Measurements from ENCODE around the gene SH2B2. TPM values are rescaled to one million over a fixed set of nuclear protein-coding genes. Genes with fewer than 3 reads are reported as not detected.
A peak's percentile ranks its signal among the peaks of the same experiment; 100 is the strongest.

SH2B2 gene
- 1 to 10 TPM; 2.9 to 3.6 TPM for total RNA-seq

DNA sequence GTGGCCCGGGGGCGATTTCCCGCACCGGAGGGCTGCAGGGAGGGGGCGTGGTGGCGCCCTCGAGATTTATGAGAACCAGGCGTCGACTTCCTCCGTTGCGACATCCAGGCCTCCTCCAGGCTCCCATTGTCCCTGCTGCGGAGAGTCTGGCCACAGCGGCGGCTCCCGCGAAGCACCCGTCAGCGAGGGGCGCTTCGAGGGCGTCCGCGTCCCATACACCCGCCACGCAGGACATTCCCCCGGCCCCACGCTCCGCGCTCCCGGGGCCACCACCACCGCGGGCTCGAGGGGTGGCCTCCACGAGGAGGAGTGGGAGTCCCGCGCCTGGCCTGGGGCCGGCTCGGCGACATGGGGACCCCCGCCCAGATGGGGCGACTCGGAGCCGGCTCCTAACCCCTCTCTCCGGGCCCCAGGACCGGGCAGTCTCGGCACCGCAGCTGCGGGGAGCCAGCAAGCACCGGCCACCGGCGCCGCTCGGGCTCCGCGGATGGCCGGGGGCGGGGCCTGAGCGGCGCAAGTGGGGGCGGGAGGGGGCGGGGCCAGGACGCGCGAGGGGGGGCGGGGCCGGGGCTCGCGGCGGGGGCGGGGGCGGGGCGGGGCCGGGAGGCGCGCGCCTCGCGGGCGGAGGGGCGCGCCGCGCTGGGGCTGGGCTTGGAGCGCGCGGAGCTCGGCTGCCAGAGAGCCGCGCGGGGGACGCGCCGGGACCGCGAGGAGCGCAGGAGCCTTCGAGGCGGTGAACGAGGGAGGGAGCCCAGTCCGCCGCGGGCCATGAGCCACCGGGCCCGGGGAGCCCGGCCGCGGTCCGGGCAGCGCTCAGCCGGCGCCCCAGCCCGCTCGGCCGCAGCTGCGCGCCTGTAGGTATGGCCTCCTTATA is at the start of gene SH2B2:
TSS of gene SH2B2 (plus strand) at position 632 of the 874 bp plus-strand sequence. CDS start 13,683 bp downstream, outside the sequence.
- Mint-ChIP-seq H3K9me3 (no peaks in the 10 kb centered on the region), H3K4me1 (peaks cover 29% of the 10 kb centered on the region), H3K27ac (no peak within 1 kb of the TSS), H3K27me3 (peaks cover 17% of the 10 kb centered on the region), H3K4me3 (peak within 1 kb of the TSS; percentile 62), H3K36me3 (no peaks in the 10 kb centered on the region)
- peak; percentile 55 for DNase-seq

DNA sequence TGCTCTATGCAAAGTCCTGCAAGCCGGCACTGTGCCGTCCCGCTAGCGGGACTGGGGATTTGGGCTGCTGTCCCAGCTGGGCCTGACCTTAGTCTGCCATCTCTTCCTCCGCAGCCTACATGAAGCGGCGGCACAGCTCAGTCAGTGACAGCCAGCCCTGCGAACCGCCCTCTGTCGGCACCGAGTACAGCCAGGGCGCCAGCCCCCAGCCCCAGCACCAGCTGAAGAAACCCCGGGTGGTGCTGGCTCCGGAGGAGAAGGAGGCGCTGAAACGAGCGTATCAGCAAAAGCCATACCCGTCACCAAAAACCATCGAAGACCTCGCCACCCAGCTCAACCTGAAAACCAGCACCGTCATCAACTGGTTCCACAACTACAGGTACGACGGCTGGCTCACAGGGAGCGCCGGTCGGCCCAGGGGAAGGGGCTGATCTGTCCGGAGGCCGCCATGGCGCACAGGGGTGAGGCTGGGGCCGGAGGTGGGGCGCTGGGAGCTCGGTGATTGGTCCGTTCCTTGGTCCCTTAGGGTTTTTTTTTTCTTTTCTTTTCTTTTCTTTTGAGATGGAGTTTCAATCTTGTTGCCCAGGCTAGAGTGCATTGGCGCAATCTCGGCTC is 47.4 kb upstream of the SH2B2 start:
- Mint-ChIP-seq H3K36me3 (peaks cover 3% of the 10 kb centered on the region), H3K4me1 (no peaks in the 10 kb centered on the region), H3K9me3 (no peaks in the 10 kb centered on the region), H3K4me3 (no peak overlapping the region), H3K27ac (no peak overlapping the region), H3K27me3 (no peaks in the 10 kb centered on the region)
- DNase-seq: no peak

GRCh38 chr7:102241431-102241830 is 45.2 kb upstream of the SH2B2 start:
- Mint-ChIP-seq H3K36me3 (peaks cover 1% of the 10 kb centered on the region), H3K9me3 (no peaks in the 10 kb centered on the region), H3K4me1 (no peaks in the 10 kb centered on the region), H3K27me3 (no peaks in the 10 kb centered on the region), H3K27ac (no peak overlapping the region), H3K4me3 (no peak overlapping the region)
- no peak for DNase-seq

GRCh38 chr7:102244601-102245000 is 42.1 kb upstream of the SH2B2 start:
- no peak overlapping the region for H3K27ac Mint-ChIP-seq
- H3K36me3 Mint-ChIP-seq: peaks cover 5% of the 10 kb centered on the region
- no peak for DNase-seq
- H3K4me1 Mint-ChIP-seq: no peaks in the 10 kb centered on the region
- no peak overlapping the region for H3K4me3 Mint-ChIP-seq
- no peaks in the 10 kb centered on the region for H3K27me3 Mint-ChIP-seq
- H3K9me3 Mint-ChIP-seq: no peaks in the 10 kb centered on the region

DNA sequence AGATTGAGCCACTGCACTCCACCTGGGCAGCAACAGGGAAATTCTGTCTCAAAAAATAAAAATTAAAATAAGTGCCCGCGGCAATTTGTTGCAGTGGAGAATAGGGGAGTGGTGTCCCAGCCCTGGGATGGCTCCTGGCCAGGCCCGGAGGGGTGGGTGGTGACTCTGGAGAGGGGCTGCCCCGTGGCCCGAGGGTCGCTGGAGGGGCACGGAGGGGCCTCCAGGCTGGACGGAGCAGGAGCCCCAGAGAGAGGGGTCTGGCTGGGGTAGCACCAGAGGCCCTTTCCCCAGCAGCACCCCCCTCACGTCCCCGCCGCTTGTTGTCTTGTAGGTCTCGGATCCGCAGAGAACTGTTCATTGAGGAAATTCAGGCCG is 38.6 kb upstream of the SH2B2 start:
- no peaks in the 10 kb centered on the region for H3K9me3 Mint-ChIP-seq
- H3K4me3 Mint-ChIP-seq: no peak overlapping the region
- H3K36me3 Mint-ChIP-seq: peaks cover 4% of the 10 kb centered on the region
- H3K27me3 Mint-ChIP-seq: no peaks in the 10 kb centered on the region
- DNase-seq: no peak
- H3K27ac Mint-ChIP-seq: no peak overlapping the region
- H3K4me1 Mint-ChIP-seq: no peaks in the 10 kb centered on the region

DNA sequence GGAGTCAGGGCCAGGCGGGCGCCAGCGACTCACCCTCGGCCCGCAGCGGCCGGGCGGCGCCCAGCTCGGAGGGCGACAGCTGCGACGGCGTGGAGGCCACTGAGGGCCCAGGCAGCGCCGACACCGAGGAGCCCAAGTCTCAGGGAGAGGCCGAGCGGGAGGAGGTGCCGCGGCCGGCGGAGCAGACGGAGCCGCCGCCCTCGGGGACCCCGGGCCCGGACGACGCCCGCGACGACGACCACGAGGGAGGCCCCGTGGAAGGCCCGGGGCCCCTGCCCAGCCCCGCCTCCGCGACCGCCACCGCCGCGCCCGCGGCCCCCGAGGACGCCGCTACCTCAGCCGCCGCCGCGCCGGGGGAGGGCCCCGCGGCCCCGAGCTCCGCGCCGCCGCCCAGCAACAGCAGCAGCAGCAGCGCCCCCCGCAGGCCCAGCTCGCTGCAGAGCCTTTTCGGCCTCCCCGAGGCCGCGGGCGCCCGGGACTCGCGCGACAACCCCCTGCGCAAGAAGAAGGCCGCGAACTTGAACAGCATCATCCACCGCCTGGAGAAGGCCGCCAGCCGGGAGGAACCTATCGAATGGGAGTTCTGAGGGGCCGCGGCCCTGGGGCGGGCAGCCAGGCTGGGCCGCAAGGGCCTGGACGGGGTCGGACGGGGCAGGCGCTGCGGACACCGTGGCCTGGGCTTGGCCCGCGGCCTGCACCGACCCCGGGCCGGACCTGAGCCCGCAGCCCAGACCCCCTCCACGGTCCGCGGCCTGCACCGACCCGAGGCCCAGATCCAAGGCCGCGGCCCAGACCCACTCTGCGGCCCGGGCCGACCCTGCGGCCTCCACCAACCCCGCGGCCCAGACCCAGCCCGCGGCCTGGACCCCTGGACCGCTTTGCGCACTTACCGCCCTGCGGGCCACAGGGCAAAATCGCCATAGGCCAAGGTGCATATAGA is 37.9 kb upstream of the SH2B2 start:
- Mint-ChIP-seq H3K27me3 (no peaks in the 10 kb centered on the region), H3K9me3 (no peaks in the 10 kb centered on the region), H3K4me3 (no peak overlapping the region), H3K4me1 (no peaks in the 10 kb centered on the region), H3K36me3 (peaks cover 4% of the 10 kb centered on the region), H3K27ac (no peak overlapping the region)
- DNase-seq: no peak

DNA sequence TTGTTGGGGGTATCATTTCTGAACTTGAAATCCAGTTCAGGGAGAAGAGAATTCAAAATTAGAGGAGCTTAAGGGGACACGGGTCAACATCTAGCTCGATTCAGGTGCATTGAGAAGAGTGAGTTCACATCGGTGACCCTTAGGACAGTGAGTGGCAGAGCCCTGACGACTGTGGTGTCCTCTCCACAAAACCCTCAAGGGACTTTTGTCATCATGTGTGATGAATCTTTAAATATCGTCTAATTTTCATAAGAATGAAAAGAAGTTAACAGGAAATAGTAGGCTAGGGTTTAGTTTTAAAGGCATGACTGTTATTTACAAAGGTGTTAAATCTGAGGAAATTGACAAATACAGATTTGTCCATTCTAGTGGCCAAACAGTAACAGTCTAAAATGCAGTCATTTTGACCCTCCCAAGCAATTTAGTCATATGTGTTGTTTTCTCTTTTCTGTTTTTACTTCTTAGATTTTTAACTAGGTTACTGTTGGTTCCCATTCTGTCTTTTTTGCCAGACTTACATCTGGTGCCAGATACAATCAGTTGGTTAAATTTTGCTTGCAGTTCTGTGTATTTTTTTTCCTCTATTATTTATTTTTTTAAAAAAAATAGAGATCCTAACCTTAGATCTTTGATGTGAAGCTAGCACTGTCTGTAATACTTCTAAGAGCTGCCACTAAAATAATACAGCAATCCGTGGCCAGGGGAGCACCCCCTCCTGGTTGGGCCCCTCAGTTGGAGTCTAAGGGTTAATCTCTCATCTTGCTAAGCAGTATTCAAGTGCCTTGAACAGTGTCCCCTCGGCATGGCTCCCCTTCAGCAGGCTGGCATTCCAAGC is 34.9 kb upstream of the SH2B2 start:
- Mint-ChIP-seq H3K4me3 (no peak overlapping the region), H3K27me3 (no peaks in the 10 kb centered on the region), H3K36me3 (peaks cover 4% of the 10 kb centered on the region), H3K9me3 (no peaks in the 10 kb centered on the region), H3K4me1 (no peaks in the 10 kb centered on the region), H3K27ac (no peak overlapping the region)
- no peak for DNase-seq

DNA sequence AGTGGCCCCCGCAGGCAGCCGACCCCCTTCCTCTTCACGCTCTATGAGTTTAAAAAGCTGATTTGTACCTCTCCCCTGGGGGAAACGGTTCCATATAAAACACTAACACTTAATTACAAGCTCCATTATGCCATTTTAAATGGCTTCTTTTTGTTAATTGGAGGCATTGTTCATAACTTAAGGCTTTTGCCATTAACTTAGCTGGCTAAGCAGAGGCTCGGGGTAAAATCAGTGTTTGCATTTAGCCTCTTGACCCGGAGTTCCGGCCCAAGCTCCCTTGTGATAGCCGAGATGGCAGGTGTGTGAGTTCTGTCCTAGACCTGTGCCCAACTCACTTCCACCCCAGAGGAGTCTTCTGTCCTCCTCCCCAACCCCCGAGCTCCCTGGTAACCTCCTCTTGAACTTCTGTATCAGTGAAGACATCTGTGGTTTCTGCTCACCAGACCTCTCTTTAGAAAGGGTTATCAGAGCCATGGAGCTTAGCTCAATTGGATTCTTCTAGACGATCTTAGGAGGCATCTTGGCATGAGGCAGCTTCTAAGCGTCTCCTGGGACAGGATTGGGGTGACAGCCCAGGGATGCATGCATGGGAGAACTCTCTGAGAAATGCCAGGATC is 34.2 kb upstream of the SH2B2 start:
- H3K4me1 Mint-ChIP-seq: no peaks in the 10 kb centered on the region
- H3K9me3 Mint-ChIP-seq: no peaks in the 10 kb centered on the region
- H3K27ac Mint-ChIP-seq: no peak overlapping the region
- H3K27me3 Mint-ChIP-seq: no peaks in the 10 kb centered on the region
- no peak for DNase-seq
- peaks cover under 1% of the 10 kb centered on the region for H3K36me3 Mint-ChIP-seq
- H3K4me3 Mint-ChIP-seq: no peak overlapping the region

- no peaks in the 10 kb centered on the region for H3K36me3 Mint-ChIP-seq
- H3K27ac Mint-ChIP-seq: no peak overlapping the region
- H3K4me3 Mint-ChIP-seq: no peak overlapping the region
- H3K4me1 Mint-ChIP-seq: no peaks in the 10 kb centered on the region
- no peaks in the 10 kb centered on the region for H3K27me3 Mint-ChIP-seq
- no peak for DNase-seq
- H3K9me3 Mint-ChIP-seq: no peaks in the 10 kb centered on the region
Measured at GRCh38 chr7:102253066-102253972, 33.3 kb upstream of the SH2B2 start.

GRCh38 chr7:102253973-102254370 is 32.7 kb upstream of the SH2B2 start:
- no peaks in the 10 kb centered on the region for H3K9me3 Mint-ChIP-seq

GRCh38 chr7:102254521-102254920 is 32.1 kb upstream of the SH2B2 start:
- Mint-ChIP-seq H3K36me3 (no peaks in the 10 kb centered on the region), H3K4me1 (no peaks in the 10 kb centered on the region), H3K4me3 (no peak overlapping the region), H3K27me3 (no peaks in the 10 kb centered on the region), H3K27ac (no peak overlapping the region), H3K9me3 (no peaks in the 10 kb centered on the region)
- DNase-seq: no peak

More at GRCh38 chr7:102253973-102254370, 32.7 kb upstream of the SH2B2 start:
- Mint-ChIP-seq H3K27ac (no peak overlapping the region), H3K4me1 (no peaks in the 10 kb centered on the region), H3K27me3 (no peaks in the 10 kb centered on the region), H3K4me3 (no peak overlapping the region), H3K36me3 (no peaks in the 10 kb centered on the region)
- DNase-seq: no peak

GRCh38 chr7:102255501-102255900 is 31.2 kb upstream of the SH2B2 start:
- DNase-seq: no peak
- H3K36me3 Mint-ChIP-seq: no peaks in the 10 kb centered on the region
- no peaks in the 10 kb centered on the region for H3K4me1 Mint-ChIP-seq
- no peaks in the 10 kb centered on the region for H3K9me3 Mint-ChIP-seq
- no peak overlapping the region for H3K4me3 Mint-ChIP-seq
- no peak overlapping the region for H3K27ac Mint-ChIP-seq
- no peaks in the 10 kb centered on the region for H3K27me3 Mint-ChIP-seq

DNA sequence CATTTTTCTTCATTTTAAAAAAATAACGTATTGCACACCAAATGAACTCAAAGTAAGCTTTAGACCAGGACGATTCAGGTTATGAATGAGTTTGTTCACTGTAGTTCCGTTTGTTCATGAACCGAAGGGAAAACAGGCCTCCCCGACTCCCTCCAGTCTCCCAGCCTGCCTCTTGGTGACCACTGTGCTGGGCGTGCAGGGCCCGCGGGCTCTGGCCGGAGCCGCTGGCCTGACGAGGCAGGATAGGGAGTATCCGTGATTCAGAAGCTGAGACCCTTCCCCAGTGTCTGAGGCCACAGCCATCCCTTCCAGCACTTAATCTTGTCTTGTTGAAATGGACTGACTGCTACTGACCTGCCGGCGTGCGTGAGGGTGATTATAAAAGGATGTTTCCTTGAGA is 30.8 kb upstream of the SH2B2 start:
- Mint-ChIP-seq H3K27me3 (no peaks in the 10 kb centered on the region), H3K9me3 (no peaks in the 10 kb centered on the region), H3K4me1 (no peaks in the 10 kb centered on the region), H3K36me3 (no peaks in the 10 kb centered on the region), H3K4me3 (no peak overlapping the region), H3K27ac (no peak overlapping the region)
- DNase-seq: no peak
